GM19468 (cell line): ENCODE results near the gene ARHGEF12.

Source experiments
- ATAC-seq: cut with Tn5 transposase; IDR thresholded peaks from one replicate; pipeline ENCODE4 v1.9.1; 2021; ENCODE audit warnings: mild to moderate bottlenecking, moderate library complexity, moderate number of reproducible peaks; ENCODE audit not compliant: unreplicated experiment; ENCODE audit errors: extremely low read depth

Gene ARHGEF12

GRCh38 chr11:120384476-120384875 is 48.3 kb downstream of the ARHGEF12 start:
- ATAC-seq: no peak

- no peak for ATAC-seq
Measured at GRCh38 chr11:120385110-120385509, 48.9 kb downstream of the ARHGEF12 start.

DNA sequence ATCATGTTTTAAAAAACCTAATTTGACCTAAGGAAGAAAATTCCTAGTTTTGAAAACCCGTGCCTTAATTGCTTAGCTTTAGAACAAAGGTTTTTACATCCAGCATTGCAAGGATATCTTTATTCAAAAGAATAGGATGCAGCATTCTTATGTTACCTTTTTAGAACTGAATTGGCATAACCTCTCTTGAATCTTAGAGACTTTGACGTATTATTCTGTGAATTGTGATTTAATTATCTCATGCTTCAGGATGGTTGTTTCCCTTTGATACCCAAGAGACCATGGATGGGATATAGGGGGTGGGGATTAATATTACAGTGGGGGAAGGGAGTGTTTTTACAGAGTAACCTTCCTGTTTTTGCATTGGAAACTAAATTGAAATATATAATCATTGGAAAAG is 49.4 kb downstream of the ARHGEF12 start:
- ATAC-seq: no peak

DNA sequence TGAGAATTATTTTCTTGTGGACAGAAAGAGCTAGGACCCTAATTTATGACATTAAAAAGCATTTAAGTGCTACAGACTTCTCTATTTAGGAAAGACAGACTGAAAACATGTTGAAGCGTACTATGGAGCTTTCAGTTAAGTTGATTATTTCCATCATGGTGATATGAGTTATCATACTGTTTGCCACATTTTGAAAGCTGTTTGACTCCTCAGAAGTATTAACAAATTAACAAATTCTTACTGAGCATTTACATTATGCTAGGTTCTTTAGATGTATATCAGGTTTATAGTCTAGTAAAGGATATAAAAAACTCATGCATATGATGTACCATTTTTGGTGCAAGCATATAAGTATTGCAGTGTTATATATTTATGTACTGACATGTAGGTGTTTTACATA is 50.1 kb downstream of the ARHGEF12 start:
- ATAC-seq: no peak

DNA sequence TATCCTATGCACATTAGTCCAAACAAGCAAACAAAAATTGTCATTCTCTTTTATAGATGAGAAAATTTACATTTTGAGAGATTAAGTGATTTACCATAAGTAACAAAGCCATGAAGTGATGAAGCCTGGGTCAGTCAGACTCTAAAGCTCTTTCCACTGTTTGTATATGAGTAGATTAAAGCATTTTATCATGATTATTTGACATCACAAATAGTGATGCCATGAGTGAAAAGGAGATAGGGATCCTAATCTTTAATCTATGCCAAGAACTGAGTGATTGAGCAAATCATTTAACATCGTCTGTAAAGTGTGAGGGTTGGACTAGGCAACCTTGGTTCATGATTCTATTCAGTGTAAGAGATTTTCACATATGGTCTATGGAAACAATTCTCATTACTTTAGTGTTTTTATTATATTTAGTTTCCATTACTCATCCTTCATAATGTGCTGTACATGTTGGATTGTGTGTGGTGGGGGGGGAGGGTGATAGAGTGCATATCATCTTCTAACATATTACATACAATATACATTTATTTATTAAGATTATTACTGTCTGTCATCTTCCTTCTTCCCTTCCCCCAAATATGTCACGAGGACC is 50.7 kb downstream of the ARHGEF12 start:
- no peak for ATAC-seq

DNA sequence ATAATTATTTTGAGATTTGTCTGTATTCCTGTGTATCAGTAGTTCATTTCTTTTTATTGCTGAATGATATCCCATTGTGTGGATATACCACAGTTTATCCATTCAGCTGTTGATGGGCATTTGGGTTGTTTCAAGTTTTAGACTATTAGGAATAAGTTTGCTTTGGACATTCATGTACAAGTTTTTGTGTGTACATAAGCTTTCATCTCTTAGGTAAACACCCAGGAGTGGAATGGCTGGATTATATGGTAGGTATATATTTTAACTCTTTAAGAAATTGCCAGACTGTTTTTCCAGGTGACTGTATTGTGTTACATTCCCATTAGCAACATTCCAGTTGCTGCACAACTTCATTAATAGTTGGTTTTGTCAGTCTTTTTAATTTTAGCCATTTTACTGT is 52.0 kb downstream of the ARHGEF12 start:
- no peak for ATAC-seq

DNA sequence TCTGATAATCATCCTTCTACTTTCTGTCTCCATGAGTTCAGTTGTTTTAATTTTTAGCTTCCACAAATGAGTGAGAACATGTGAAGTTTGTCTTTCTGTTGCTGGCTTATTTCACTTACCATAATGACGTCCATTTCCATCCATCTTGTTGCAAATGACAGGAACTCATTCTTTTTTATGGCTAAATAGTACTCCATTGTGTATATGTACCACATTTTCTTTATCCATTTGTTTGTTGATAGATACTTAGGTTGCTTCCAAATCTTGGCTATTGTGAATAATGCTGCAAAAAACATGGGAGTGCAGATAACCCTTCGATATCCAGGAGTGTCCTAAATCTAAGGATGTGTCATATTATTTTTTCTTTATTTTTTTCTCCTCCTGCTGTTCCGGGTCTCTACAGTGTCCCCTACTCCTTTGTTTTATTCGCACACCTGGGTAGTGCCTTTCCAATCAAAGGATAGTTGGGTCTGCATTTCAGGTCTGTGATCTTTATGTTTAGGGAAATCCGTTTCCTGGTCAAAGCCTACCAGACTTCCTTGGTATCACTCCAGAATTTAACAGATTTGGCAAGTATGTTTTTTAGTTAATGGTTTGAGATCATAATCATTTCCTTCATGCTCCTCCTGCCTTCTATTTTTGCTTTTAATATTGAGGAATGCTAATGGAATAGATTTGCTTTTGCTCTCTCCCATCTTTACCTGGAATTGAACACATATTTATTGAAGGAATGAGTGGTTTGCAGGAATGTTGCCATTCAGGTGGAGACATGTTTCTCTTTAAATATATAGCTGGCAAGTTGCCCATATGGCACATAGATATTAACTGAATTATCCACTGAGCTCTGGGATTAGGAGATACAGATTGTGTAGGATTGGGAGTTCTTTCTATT is 53.7 kb downstream of the ARHGEF12 start:
- no peak for ATAC-seq

- no peak for ATAC-seq
Measured at GRCh38 chr11:120390585-120390922, 54.3 kb downstream of the ARHGEF12 start.

DNA sequence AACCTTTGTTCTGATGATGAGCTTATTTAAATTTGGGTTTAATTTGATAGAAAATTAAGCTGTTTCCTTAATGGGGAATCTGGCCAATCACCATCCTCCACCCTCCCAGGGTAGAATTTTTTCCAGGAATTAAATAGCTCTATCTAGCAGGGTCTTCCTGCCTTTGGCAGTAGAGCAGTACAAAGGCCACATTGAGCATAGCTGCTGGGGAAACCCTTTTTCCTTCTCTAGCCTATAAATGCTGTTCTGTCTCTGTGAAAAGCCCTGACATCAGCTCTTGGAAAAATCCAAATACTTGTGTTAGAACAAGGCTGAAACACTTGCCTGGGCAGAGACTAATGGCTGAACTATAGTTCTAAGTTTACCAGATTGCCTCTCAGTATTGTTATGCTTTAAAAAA is 55.1 kb downstream of the ARHGEF12 start:
- ATAC-seq: no peak

DNA sequence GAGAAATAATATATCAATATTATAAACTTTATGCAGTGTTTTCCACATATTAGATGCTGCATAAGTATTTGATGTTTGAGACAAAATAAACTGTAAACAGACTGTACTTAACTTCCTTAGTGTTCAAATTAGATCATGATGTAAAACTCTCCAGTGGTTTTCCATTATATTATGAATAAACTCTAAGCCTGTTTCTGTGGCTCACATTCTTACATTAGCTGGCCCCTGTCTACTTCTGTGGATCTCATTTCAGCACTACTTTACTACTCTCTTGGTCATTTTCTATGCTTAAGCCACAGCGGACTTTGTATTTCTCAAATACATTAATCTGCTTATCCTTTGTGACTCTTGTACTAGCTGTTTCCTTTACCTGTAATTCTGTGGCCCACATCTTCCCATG is 55.6 kb downstream of the ARHGEF12 start:
- ATAC-seq: no peak

DNA sequence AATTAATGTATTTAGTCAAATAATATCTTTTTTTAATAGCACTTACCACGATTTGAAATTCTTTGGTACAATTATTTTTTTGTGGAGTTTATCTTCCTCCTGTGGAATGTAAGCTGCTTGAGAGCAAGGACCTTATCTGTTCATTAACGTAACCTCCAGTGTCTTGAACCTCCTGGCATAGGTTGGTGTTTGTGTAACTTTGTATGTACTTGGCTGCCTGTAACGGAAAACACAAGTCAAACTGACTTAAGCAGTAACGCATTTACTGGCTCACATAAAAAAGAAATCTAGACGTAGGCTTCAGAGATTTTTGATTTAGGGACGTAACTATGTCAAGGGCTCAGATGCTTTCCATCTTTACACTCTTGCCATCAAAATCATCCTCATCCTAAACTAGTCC is 56.1 kb downstream of the ARHGEF12 start:
- no peak for ATAC-seq

GRCh38 chr11:120392793-120393192 is 56.6 kb downstream of the ARHGEF12 start:
- ATAC-seq: no peak

DNA sequence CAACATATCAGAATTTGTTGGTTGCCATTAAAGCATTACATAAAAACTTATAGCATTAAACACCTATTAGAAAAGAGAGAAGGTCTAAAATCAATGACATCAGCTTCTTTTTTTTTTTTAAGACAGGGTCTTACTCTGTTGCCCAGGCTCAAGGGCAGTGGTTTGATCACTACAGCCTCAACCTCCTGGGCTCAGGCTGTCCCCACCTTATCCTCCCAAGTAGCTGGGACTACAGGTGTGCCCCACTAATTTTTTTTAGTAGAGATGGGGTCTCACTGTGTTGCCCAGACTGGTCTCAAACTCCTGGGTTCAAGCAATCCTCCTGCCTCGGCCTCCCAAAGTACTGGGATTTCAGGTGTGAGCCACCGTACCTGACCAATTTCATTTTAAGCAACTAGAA is 57.9 kb downstream of the ARHGEF12 start:
- ATAC-seq: no peak

GRCh38 chr11:120395778-120396177 is 59.6 kb downstream of the ARHGEF12 start:
- no peak for ATAC-seq

GRCh38 chr11:120398132-120398531 is 61.9 kb downstream of the ARHGEF12 start:
- no peak for ATAC-seq

DNA sequence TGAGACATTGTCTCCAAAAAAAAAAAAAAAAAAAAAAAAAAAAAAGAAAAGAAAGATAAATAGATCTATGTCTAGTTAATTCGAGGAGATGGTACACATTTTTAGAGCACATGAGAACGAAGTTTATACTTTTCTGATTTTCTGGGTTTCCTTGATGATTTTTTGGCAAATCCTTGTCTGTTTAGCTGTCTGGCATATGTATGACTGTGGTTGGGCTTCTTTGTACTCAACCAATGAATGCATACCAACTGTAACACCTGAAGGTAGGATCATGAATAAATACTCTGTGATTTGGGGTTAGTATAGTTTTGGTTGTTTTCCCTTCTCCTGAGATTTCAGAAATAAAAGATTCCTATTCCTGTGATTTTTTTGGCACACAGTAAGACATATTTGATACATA is 63.1 kb downstream of the ARHGEF12 start:
- no peak for ATAC-seq

GRCh38 chr11:120400564-120401364 is 64.6 kb downstream of the ARHGEF12 start:
- no peak for ATAC-seq

GRCh38 chr11:120401506-120401905 is 65.3 kb downstream of the ARHGEF12 start:
- ATAC-seq: no peak

DNA sequence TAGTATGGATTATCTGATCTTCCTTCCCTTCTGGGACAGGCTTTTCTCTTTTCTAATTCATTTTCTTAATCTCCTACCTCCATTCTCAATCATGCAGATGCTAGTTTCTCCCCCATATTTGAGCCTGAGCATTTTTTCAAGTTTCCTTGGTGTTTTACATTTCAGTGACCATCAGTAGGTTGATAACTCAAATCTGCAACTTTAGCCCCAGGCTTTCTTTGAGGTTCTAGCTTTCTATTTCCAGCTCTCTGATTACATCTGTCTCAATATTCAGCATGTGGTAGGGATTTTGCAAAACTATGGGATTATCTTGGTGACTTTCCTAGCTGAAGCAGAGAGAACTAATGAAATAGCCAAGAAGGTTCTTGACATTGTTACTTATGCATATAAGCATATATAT is 67.8 kb downstream of the ARHGEF12 start:
- no peak for ATAC-seq

GRCh38 chr11:120404495-120404894 is 68.3 kb downstream of the ARHGEF12 start:
- no peak for ATAC-seq

- no peak for ATAC-seq
Measured at GRCh38 chr11:120409655-120410054, 73.4 kb downstream of the ARHGEF12 start.
